GM12878 (cell line): Measurements from ENCODE around the gene SSBP1. TPM values are rescaled to one million over a fixed set of nuclear protein-coding genes. Genes with fewer than 3 reads are reported as not detected.

Source experiments
- ATAC-seq: fragments of 200-7000 bp; cut with Tn5 transposase; 3 replicates; pipeline ENCODE4 v1.9.1; 2020; ENCODE audit warnings: mild to moderate bottlenecking, moderate library complexity
- BruUV-seq: library from RNA; stranded (reverse); fragments of 400-500 nt; replicated peaks from 2 replicates; lab custom pipeline; 2021; lab: Mats Ljungman, UMichigan
- CTCF ChIA-PET: fragments of 300-600 bp; sonication (Branson Sonifier 250); formaldehyde crosslinking; extraction: SDS; loops from one replicate; lab custom pipeline; 2021; ENCODE audit warnings: inconsistent platforms; lab: Yijun Ruan, JAX
- POLR2A ChIA-PET: fragments of 350-600 bp; formaldehyde crosslinking; extraction: SDS; loops from one replicate; lab custom pipeline; 2021; ENCODE audit warnings: inconsistent platforms; lab: Charles Lee
- RAD21 ChIA-PET: fragments of 300-600 bp; sonication (Branson Sonifier 250); formaldehyde crosslinking; loops from one replicate; lab custom pipeline; 2023; ENCODE audit warnings: antibody characterized with exemption; ENCODE audit not compliant: unreplicated experiment; lab: Charles Lee
- SMC1A ChIA-PET: fragments of 300-600 bp; sonication (Branson Sonifier 250); formaldehyde crosslinking; loops from one replicate; lab custom pipeline; 2023; ENCODE audit not compliant: unreplicated experiment, uncharacterized antibody; lab: Charles Lee
- DNase-seq: peaks from one replicate; pipeline ENCODE4 v3.0.0-alpha.2; 2011; ENCODE audit warnings: low read depth, low spot score
- FAIRE-seq: peaks from 3 replicates; lab custom pipeline; 2011; peaks lifted over from hg19 to GRCh38; lab: Jason Lieb, UNC
- H2AFZ ChIP-seq: 2 replicates; pipeline ENCODE4 v1.6.0; 2011; ENCODE audit warnings: low read depth, low read length, control low read depth; ENCODE audit not compliant: control insufficient read depth
- H3K27ac ChIP-seq: 2 replicates; pipeline ENCODE4 v1.5.1; 2011; ENCODE audit warnings: control low read depth; ENCODE audit not compliant: control insufficient read depth, insufficient read depth
- H3K27me3 ChIP-seq, 2 experiments: replicated peaks in 1 of 2; 2 replicates each; pipeline versions ENCODE4 v1.6.0 to v1.6.1; 2011; ENCODE audit warnings: low read length in 1 of 2; ENCODE audit not compliant: control insufficient read depth in 2 of 2, insufficient read depth in 2 of 2
- H3K36me3 ChIP-seq, 2 experiments: 2 replicates each; pipeline ENCODE4 v1.5.1; 2011; ENCODE audit warnings: low read length in 1 of 2; ENCODE audit not compliant: control insufficient read depth in 2 of 2, insufficient read depth in 2 of 2
- H3K4me1 ChIP-seq: 2 replicates; pipeline ENCODE4 v1.6.1; 2011; ENCODE audit warnings: mild to moderate bottlenecking, low read length, moderate library complexity, mixed read lengths; ENCODE audit not compliant: control insufficient read depth, insufficient read depth
- H3K4me2 ChIP-seq: 2 replicates; pipeline ENCODE4 v1.6.0; 2011; ENCODE audit warnings: control low read depth; ENCODE audit not compliant: control insufficient read depth, insufficient read depth
- H3K4me3 ChIP-seq: fragments of 200-600 bp; sonication (generic); 2 replicates; pipeline ENCODE4 v1.5.1; 2016
- H3K79me2 ChIP-seq: 2 replicates; pipeline ENCODE4 v1.6.0; 2011; ENCODE audit warnings: low read length; ENCODE audit not compliant: control insufficient read depth, insufficient read depth
- H3K9ac ChIP-seq: 2 replicates; pipeline ENCODE4 v1.8.0; 2011; ENCODE audit warnings: low read length, control low read depth, mixed read lengths; ENCODE audit not compliant: control insufficient read depth, insufficient read depth
- H3K9me3 ChIP-seq: replicated peaks from 3 replicates; pipeline ENCODE4 v1.5.1; 2011; ENCODE audit warnings: mild to moderate bottlenecking, low read length; ENCODE audit not compliant: control insufficient read depth, insufficient read depth
- H4K20me1 ChIP-seq: 2 replicates; pipeline ENCODE4 v1.6.0; 2011; ENCODE audit not compliant: control insufficient read depth, insufficient read depth
- DPF2 ChIP-seq: fragments of 450-650 bp; IDR thresholded peaks from 2 replicates; pipeline ENCODE4 v1.6.1; 2017; ENCODE audit warnings: mild to moderate bottlenecking
- EZH2 ChIP-seq: IDR thresholded peaks from 2 replicates; pipeline ENCODE4 v1.6.1; 2012; ENCODE audit warnings: low read depth, mild to moderate bottlenecking, control low read depth, inconsistent platforms, low read length, borderline replicate concordance; ENCODE audit not compliant: control insufficient read depth
- JUNB ChIP-seq: IDR thresholded peaks from 2 replicates; pipeline ENCODE4 v1.6.1; 2016; ENCODE audit warnings: antibody characterized with exemption, mild to moderate bottlenecking
- MTA2 ChIP-seq: fragments of 450-650 bp; IDR thresholded peaks from 2 replicates; pipeline ENCODE4 v1.6.1; 2016; ENCODE audit warnings: low read depth, mild to moderate bottlenecking, moderate library complexity
- NR2F1 ChIP-seq: fragments of 450-650 bp; conservative IDR thresholded peaks from 2 replicates; pipeline ENCODE4 v1.6.1; 2017; ENCODE audit warnings: mild to moderate bottlenecking
- POLR2AphosphoS5 ChIP-seq: IDR thresholded peaks from 2 replicates; pipeline ENCODE4 v1.6.1; 2011; ENCODE audit warnings: mild to moderate bottlenecking, low read length, inconsistent platforms
- SMAD5 ChIP-seq: IDR thresholded peaks from 2 replicates; pipeline ENCODE4 v1.6.1; 2016; ENCODE audit warnings: antibody characterized with exemption, low read depth
- WGBS: methylation state at CpG from one replicate; pipeline ENCODE4 v1.1.6; 2016; ENCODE audit warnings: low lambda C conversion rate; ENCODE audit not compliant: insufficient replicate concordance, insufficient coverage; ENCODE audit errors: missing lambda C conversion rate; 5-methylcytosine and 5-hydroxymethylcytosine counted together
- in situ Hi-C: fragments of 300-500 bp; cut with MboI; formaldehyde crosslinking; loops from 9 replicates; pipeline ENCODE4 v1.14.3; 2018; ENCODE audit warnings: mixed read lengths
- intact Hi-C: fragments of 100-400 bp; cut with micrococcal nuclease; formaldehyde crosslinking; loops from one replicate; pipeline ENCODE4 v1.14.2; 2022; ENCODE audit not compliant: unreplicated experiment
- polyA plus RNA-seq, 11 experiments: library from polyadenylated mRNA; depleted of rRNA in 4 of 11; unstranded in 6 of 11; stranded (reverse) in 5 of 11; fragments of >200 nt; fragmentation: Nextera tagmentation in 4 of 11; fragmentation: Illumina TruSeq in 1 of 11; extraction: Ambion mirVana in 4 of 11; extraction: Trizol in 1 of 11; gene quantifications; 1 replicate in 1 of 11; 2 replicates in 10 of 11; pipeline versions ENCODE4 v1.2.1 to v1.2.3, GENCODE V29; 2011 to 2016; ENCODE audit warnings: inconsistent platforms in 2 of 11, missing spikeins in 2 of 11, low read depth in 1 of 11
- total RNA-seq, 4 experiments: library from RNA; depleted of rRNA in 3 of 4; stranded (reverse); fragments of >200 nt in 3 of 4; fragmentation: Illumina TruSeq in 1 of 4; extraction: Trizol in 1 of 4; gene quantifications; 2 replicates each; pipeline versions ENCODE4 v1.2.1 to v1.2.3, GENCODE V29; 2013 to 2021
- TF ChIP-seq, protein P1 (sequence below): fragments of 450-650 bp; IDR thresholded peaks from 2 replicates; pipeline ENCODE4 v1.6.1; 2017; ENCODE audit warnings: mild to moderate bottlenecking, moderate library complexity
- TF ChIP-seq, protein P2 (sequence below): IDR thresholded peaks from 2 replicates; pipeline ENCODE4 v1.6.1; 2011; ENCODE audit warnings: low read depth, mild to moderate bottlenecking, low read length, moderate library complexity, borderline replicate concordance; ENCODE audit errors: extremely low read depth
- TF ChIP-seq, protein P3 (sequence below): fragments of 450-650 bp; conservative IDR thresholded peaks from 2 replicates; pipeline ENCODE4 v1.6.1; 2017; ENCODE audit warnings: mild to moderate bottlenecking, moderate library complexity
- TF ChIP-seq, protein P4 (sequence below), 3 experiments: IDR thresholded peaks in 2 of 3; conservative IDR thresholded peaks in 1 of 3; 2 replicates each; pipeline ENCODE4 v1.5.1; 2011; ENCODE audit warnings: low read depth in 3 of 3, low read length in 3 of 3, mild to moderate bottlenecking in 3 of 3, control low read depth in 2 of 3, moderate library complexity in 2 of 3, inconsistent platforms in 1 of 3, mixed read lengths in 1 of 3; ENCODE audit not compliant: control insufficient read depth in 2 of 3, insufficient read depth in 1 of 3; ENCODE audit errors: extremely low read depth in 1 of 3

Gene SSBP1
- total and polyA plus RNA-seq, 10 of the 15 experiments (the other 5 are each of a cell fraction or from before 2014, with no cell fraction given) = 191 to 998 (median 418) TPM

DNA sequence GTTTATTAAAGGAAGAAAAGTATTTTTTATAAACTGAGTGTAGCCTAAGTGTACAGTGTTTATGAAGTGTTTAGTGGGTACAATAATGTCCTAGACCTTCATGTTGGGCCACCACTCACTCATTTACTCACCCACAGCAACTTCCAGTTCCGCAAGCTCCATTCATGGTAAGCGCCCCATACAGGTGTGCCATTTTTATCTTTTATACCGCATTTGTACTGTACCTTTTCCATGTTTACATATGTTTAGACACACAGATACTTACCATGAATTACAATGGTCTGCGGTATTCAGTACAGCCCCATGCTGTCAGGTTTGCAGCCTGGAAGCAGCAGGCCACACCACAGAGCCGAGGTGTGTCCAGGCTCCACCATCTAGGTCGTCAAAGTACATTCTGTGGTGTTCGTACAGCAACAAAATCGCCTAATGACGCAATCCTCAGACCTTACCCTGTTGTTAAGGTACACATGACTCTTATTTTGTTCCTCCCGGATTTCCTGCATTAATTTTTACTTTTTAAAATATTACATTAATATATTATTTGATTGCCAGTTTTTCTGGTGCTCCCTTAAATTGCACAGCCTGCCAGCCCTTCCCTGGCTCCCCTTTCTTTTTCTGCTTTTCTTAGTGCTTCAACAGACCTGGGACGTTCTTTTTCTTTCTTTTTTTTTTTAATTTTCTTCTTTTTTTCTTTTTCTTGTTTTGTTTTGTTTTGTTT, 881 bp upstream of the SSBP1 start (continued):
- TF ChIP-seq EZH2 = no peak

DNA sequence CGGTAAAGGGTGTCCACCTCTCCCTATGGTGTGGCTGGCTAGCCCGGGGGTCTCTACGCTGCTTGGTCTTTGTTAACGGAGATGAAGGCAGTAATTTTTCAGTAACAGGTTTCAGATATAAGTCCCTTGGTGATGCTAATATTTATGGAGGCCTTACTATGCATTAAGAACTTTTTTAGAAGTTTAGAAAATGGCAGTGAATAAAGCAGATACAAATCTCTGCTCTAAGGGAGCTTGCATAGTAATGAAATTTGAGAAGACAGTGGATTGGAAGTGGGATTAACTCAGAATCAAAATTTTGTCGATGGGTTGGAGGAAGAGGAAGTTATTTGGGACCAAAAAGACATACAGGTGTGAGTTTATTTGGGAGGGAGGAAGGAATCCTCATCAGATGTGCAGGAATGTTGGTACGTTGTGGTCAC, 445 bp downstream of the SSBP1 start:
- RAD21 ChIA-PET = interaction anchor here (1.0 to 2.3 kb wide), 4 partner anchors 37 to 84 kb away, joined by 3 to 33 read pairs (median 4); partner anchors contain the start of gene DENND11
- in situ Hi-C loops (loop anchor here (10.0 kb wide), 1 partner anchor 724 kb away; the partner anchor contains the start of gene MRPS33), intact Hi-C loops (loop anchor here (1.0 to 5.0 kb wide), 4 partner anchors 38 to 724 kb away; partner anchors contain the start of genes AGK and MRPS33)
- H3K27me3 ChIP-seq = no peaks in the 10 kb centered on the region
- peaks cover 38% of the 10 kb centered on the region for H3K79me2 ChIP-seq
- H3K9ac ChIP-seq = peak overlapping the region; percentile 95
- H3K9me3 ChIP-seq = no peaks in the 10 kb centered on the region
- DNase-seq = no peak
- peak; percentile 41 for FAIRE-seq
- ATAC-seq = peak; percentile 77
- H3K27ac ChIP-seq = peak overlapping the region; percentile 91
- TSS peak; percentile 85 for BruUV-seq
- no peaks in the 10 kb centered on the region for H4K20me1 ChIP-seq
- peaks cover 0 to 15% of the 10 kb centered on the region in 2 experiments; a peak in 3 of 4 replicates for H3K36me3 ChIP-seq
- H2AFZ ChIP-seq = peak overlapping the region; percentile 96
- WGBS = 0% methylated on average over 6 of the region's 6 CpGs
- H3K4me2 ChIP-seq = peak overlapping the region; percentile 62
- POLR2A ChIA-PET = interaction anchor here (1.3 to 1.7 kb wide), 3 partner anchors 38 to 88 kb away, joined by 4 to 8 read pairs (median 5); no protein-coding TSS in a partner anchor
- peaks cover 4% of the 10 kb centered on the region; the same call in 1 of the 2 replicates for H3K4me1 ChIP-seq
- CTCF ChIA-PET = interaction anchor here (1.0 to 5.7 kb wide), 17 partner anchors 12 to 724 kb away, joined by 3 to 121 read pairs (median 6); partner anchors contain the start of genes AGK, DENND11, MRPS33 and WEE2
- SMC1A ChIA-PET = interaction anchor here (1.0 to 3.5 kb wide), 6 partner anchors 11 to 151 kb away, joined by 3 to 35 read pairs (median 6); no protein-coding TSS in a partner anchor
- H3K4me3 ChIP-seq = peak overlapping the region; percentile 98
- TF ChIP-seq MTA2 (no peak), POLR2AphosphoS5 (peak; percentile 2; the same call in 1 of the 2 replicates), SMAD5 (no peak; the same call in 1 of the 2 replicates), JUNB (no peak), NR2F1 (no peak), DPF2 (0 out of 2 replicates have a peak, but pooled peaks have one; percentile 26)
- TF ChIP-seq, protein P1, sequence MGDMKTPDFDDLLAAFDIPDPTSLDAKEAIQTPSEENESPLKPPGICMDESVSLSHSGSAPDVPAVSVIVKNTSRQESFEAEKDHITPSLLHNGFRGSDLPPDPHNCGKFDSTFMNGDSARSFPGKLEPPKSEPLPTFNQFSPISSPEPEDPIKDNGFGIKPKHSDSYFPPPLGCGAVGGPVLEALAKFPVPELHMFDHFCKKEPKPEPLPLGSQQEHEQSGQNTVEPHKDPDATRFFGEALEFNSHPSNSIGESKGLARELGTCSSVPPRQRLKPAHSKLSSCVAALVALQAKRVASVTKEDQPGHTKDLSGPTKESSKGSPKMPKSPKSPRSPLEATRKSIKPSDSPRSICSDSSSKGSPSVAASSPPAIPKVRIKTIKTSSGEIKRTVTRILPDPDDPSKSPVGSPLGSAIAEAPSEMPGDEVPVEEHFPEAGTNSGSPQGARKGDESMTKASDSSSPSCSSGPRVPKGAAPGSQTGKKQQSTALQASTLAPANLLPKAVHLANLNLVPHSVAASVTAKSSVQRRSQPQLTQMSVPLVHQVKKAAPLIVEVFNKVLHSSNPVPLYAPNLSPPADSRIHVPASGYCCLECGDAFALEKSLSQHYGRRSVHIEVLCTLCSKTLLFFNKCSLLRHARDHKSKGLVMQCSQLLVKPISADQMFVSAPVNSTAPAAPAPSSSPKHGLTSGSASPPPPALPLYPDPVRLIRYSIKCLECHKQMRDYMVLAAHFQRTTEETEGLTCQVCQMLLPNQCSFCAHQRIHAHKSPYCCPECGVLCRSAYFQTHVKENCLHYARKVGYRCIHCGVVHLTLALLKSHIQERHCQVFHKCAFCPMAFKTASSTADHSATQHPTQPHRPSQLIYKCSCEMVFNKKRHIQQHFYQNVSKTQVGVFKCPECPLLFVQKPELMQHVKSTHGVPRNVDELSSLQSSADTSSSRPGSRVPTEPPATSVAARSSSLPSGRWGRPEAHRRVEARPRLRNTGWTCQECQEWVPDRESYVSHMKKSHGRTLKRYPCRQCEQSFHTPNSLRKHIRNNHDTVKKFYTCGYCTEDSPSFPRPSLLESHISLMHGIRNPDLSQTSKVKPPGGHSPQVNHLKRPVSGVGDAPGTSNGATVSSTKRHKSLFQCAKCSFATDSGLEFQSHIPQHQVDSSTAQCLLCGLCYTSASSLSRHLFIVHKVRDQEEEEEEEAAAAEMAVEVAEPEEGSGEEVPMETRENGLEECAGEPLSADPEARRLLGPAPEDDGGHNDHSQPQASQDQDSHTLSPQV = no peak
- TF ChIP-seq, protein P2, sequence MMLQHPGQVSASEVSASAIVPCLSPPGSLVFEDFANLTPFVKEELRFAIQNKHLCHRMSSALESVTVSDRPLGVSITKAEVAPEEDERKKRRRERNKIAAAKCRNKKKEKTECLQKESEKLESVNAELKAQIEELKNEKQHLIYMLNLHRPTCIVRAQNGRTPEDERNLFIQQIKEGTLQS = no peak
- TF ChIP-seq, protein P3, sequence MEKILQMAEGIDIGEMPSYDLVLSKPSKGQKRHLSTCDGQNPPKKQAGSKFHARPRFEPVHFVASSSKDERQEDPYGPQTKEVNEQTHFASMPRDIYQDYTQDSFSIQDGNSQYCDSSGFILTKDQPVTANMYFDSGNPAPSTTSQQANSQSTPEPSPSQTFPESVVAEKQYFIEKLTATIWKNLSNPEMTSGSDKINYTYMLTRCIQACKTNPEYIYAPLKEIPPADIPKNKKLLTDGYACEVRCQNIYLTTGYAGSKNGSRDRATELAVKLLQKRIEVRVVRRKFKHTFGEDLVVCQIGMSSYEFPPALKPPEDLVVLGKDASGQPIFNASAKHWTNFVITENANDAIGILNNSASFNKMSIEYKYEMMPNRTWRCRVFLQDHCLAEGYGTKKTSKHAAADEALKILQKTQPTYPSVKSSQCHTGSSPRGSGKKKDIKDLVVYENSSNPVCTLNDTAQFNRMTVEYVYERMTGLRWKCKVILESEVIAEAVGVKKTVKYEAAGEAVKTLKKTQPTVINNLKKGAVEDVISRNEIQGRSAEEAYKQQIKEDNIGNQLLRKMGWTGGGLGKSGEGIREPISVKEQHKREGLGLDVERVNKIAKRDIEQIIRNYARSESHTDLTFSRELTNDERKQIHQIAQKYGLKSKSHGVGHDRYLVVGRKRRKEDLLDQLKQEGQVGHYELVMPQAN = no peak
- TF ChIP-seq, protein P4, sequence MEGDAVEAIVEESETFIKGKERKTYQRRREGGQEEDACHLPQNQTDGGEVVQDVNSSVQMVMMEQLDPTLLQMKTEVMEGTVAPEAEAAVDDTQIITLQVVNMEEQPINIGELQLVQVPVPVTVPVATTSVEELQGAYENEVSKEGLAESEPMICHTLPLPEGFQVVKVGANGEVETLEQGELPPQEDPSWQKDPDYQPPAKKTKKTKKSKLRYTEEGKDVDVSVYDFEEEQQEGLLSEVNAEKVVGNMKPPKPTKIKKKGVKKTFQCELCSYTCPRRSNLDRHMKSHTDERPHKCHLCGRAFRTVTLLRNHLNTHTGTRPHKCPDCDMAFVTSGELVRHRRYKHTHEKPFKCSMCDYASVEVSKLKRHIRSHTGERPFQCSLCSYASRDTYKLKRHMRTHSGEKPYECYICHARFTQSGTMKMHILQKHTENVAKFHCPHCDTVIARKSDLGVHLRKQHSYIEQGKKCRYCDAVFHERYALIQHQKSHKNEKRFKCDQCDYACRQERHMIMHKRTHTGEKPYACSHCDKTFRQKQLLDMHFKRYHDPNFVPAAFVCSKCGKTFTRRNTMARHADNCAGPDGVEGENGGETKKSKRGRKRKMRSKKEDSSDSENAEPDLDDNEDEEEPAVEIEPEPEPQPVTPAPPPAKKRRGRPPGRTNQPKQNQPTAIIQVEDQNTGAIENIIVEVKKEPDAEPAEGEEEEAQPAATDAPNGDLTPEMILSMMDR (IDR thresholded peaks at IDR 0.05 in 2 of 3, conservative IDR thresholded peaks at IDR 0.05 in 1 of 3; ENCODE audit: control insufficient read depth in 2 of 3, extremely low read depth in 1 of 3, insufficient read depth in 1 of 3, low read depth in 3 of 3, low read length in 3 of 3) = 0 out of 6 replicates have a peak, but pooled peaks of 1 of the 3 experiments have one; percentile 14
